ENCODE data around the gene SMIM45.
A peak's percentile ranks its signal among the peaks of the same experiment; 100 is the strongest.

Gene SMIM45

DNA sequence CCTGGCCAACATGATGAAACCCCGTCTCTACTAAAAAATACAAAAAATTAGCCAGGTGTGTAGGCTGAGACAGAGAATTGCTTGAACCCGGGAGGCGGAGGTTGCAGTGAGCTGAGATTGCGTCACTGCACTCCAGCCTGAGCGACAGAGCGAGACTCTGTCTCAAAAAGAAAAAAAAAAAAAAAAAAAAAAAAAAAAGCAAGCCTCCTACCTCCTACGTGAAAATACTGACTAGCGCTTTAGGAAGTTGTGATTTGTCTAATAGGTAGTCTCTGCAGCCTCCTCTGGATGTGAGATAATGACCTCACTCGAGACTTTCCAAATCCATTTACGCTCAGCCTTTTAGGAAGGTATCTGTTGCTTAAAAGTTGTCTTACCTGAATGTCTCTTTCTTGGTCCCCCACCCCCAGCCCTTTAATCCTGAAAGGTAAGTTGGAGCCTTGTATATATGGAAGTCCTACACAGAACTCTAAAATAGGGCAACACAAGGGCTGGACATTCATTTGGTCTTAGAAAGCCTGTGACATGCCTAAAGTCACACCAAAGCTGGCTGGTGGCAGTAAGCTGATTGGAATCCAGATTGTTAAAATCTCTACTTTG lies 22.8 kb downstream of the SMIM45 start:
- H3K9me3 ChIP-seq = no peaks in the 10 kb centered on the region
- intact Hi-C loops (cut with DNase I) = no loop called here
- TF ChIP-seq CTCF (IDR thresholded peaks at IDR 0.05) = no peak
- H3K4me3 ChIP-seq = no peak overlapping the region
- no peaks in the 10 kb centered on the region for H3K36me3 ChIP-seq
- H3K4me1 ChIP-seq = peaks cover 4 to 10% of the 10 kb centered on the region in 2 donors
- no peak overlapping the region for H3K27ac ChIP-seq
- ATAC-seq (no peak), DNase-seq (no peak)
- H3K27me3 ChIP-seq = peaks cover 8 to 79% of the 10 kb centered on the region in 2 donors

DNA sequence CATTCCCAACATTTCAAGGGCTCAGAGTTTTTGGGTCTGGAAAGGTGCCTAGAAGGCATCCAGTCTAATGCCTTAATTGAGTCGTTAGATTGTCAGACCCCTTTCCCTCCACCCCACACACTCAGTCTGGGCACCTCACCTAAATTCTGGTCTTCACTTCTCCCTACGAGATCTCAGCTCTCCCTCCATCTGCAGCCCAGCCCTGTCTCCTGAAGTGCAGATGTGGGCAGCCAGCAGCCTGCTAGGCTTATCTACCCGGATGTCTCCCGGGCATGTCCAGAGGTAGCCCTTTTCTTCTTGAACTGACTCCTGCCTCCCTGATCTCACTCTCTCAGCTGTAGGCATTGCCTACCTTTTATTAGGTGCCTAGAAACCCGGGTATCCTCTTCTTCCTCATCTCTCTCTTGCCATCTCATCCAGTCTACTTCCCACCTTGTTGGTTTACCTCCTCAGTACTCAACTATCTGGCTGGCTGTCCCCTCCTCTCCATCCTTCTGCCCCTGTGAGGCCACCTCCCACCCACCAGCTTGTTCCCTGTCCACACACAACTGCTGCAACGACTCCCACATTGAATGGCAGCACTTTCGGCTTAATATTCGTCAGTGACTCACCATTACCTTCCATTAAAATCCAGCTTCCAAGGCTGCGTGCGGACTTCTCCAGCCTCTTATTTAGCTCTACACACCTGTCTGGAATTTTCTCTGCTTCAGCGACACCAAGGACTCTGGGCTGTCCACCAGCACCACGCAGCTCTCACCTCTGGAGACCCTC lies 23.5 kb downstream of the SMIM45 start:
- peaks cover 4 to 10% of the 10 kb centered on the region in 2 donors for H3K4me1 ChIP-seq
- intact Hi-C loops (cut with DNase I) = no loop called here
- no peak overlapping the region for H3K4me3 ChIP-seq
- no peak overlapping the region for H3K27ac ChIP-seq
- no peaks in the 10 kb centered on the region for H3K36me3 ChIP-seq
- TF ChIP-seq CTCF (IDR thresholded peaks at IDR 0.05) = no peak
- DNase-seq (no peak), ATAC-seq (no peak)
- peaks cover 8 to 79% of the 10 kb centered on the region in 2 donors for H3K27me3 ChIP-seq
- no peaks in the 10 kb centered on the region for H3K9me3 ChIP-seq

- TF ChIP-seq CTCF (IDR thresholded peaks at IDR 0.05) = no peak
- Histone ChIP-seq H3K27me3 (peaks cover 8 to 71% of the 10 kb centered on the region in 2 donors), H3K9me3 (no peaks in the 10 kb centered on the region), H3K4me1 (peaks cover 4 to 10% of the 10 kb centered on the region in 2 donors), H3K36me3 (no peaks in the 10 kb centered on the region), H3K4me3 (peak overlapping the region; percentile 28 to 45), H3K27ac (no peak overlapping the region)
- ATAC-seq (peak; percentile 74), DNase-seq (peak in 1 of 4 donors; percentile 91)
- intact Hi-C loops (cut with DNase I) = no loop called here
These were observed 24.3 kb downstream of the SMIM45 start for GRCh38 chr22:41976070-41976901.

GRCh38 chr22:41976961-41977566 lies 25.1 kb downstream of the SMIM45 start:
- Histone ChIP-seq H3K4me1 (peaks cover 4 to 10% of the 10 kb centered on the region in 2 donors), H3K36me3 (no peaks in the 10 kb centered on the region), H3K27me3 (peaks cover 8 to 64% of the 10 kb centered on the region in 2 donors), H3K27ac (no peak overlapping the region), H3K9me3 (no peaks in the 10 kb centered on the region), H3K4me3 (peak overlapping the region; percentile 15 to 45)
- intact Hi-C loops (cut with DNase I) = no loop called here
- ATAC-seq (no peak), DNase-seq (no peak)
- no peak for TF ChIP-seq CTCF (IDR thresholded peaks at IDR 0.05)

Measured in left lung (tissue), 4 donors.